HG02884 (cell line): ENCODE data around the gene PPP1R14C.

Experiments used
- ATAC-seq: cut with Tn5 transposase; IDR thresholded peaks from one replicate; pipeline ENCODE4 v1.9.1; 2021; ENCODE audit warnings: mild to moderate bottlenecking, moderate library complexity; ENCODE audit not compliant: unreplicated experiment

PPP1R14C gene

GRCh38 chr6:150267686-150268561 lies 125.1 kb downstream of the PPP1R14C start:
- no peak for ATAC-seq

- no peak for ATAC-seq
Measured at GRCh38 chr6:150269130-150269856, 126.4 kb downstream of the PPP1R14C start.

- ATAC-seq: no peak
Measured at GRCh38 chr6:150269857-150270223, 127.0 kb downstream of the PPP1R14C start.

- ATAC-seq: no peak
Measured at GRCh38 chr6:150270330-150271052, 127.6 kb downstream of the PPP1R14C start.

- ATAC-seq: no peak
Measured at GRCh38 chr6:150271172-150271500, 128.3 kb downstream of the PPP1R14C start.

- ATAC-seq: no peak
Measured at GRCh38 chr6:150271501-150272263, 128.8 kb downstream of the PPP1R14C start.

- ATAC-seq: no peak
Measured at GRCh38 chr6:150272264-150272975, 129.6 kb downstream of the PPP1R14C start.

- no peak for ATAC-seq
Measured at GRCh38 chr6:150272976-150273315, 130.1 kb downstream of the PPP1R14C start.

- no peak for ATAC-seq
Measured at GRCh38 chr6:150273457-150274309, 130.8 kb downstream of the PPP1R14C start.

- no peak for ATAC-seq
Measured at GRCh38 chr6:150275489-150275888, 132.6 kb downstream of the PPP1R14C start.

- no peak for ATAC-seq
Measured at GRCh38 chr6:150276168-150276936, 133.5 kb downstream of the PPP1R14C start.

GRCh38 chr6:150276937-150277742 lies 134.3 kb downstream of the PPP1R14C start:
- no peak for ATAC-seq

GRCh38 chr6:150279533-150279932 lies 136.7 kb downstream of the PPP1R14C start:
- ATAC-seq: no peak

GRCh38 chr6:150280703-150281102 lies 137.9 kb downstream of the PPP1R14C start:
- no peak for ATAC-seq

- no peak for ATAC-seq
Measured at GRCh38 chr6:150281767-150282166, 138.9 kb downstream of the PPP1R14C start.

GRCh38 chr6:150282806-150283205 lies 140.0 kb downstream of the PPP1R14C start:
- no peak for ATAC-seq

- no peak for ATAC-seq
Measured at GRCh38 chr6:150286460-150286859, 143.6 kb downstream of the PPP1R14C start.

- no peak for ATAC-seq
Measured at GRCh38 chr6:150286912-150287311, 144.1 kb downstream of the PPP1R14C start.
